Common myeloid progenitor, CD34-positive (primary cell): ENCODE results near the gene SMARCC1.
A peak's percentile ranks its signal among the peaks of the same experiment; 100 is the strongest.

Source experiments
- CTCF ChIA-PET: fragments of 350-600 bp; sonication (Branson Sonifier 250); formaldehyde crosslinking; loops from one replicate; lab custom pipeline; 2021; ENCODE audit warnings: antibody characterized with exemption; lab: Charles Lee
- POLR2A ChIA-PET: fragments of 350-600 bp; sonication (Branson Sonifier 250); formaldehyde crosslinking; loops from one replicate; lab custom pipeline; 2021; ENCODE audit warnings: antibody characterized with exemption; lab: Charles Lee
- DNase-seq, 3 donors: peaks; one replicate each; pipeline versions ENCODE4 v3.0.0 to v3.0.0-alpha.2; 2013
- H3K27ac ChIP-seq, 2 experiments: 1 replicate in 1 of 2; 2 replicates in 1 of 2; pipeline ENCODE4 v1.7.0; 2013; ENCODE audit warnings: inconsistent platforms in 2 of 2, low read length in 2 of 2, mild to moderate bottlenecking in 2 of 2, low read depth in 1 of 2, moderate library complexity in 1 of 2; ENCODE audit not compliant: severe bottlenecking in 2 of 2, insufficient read depth in 1 of 2, poor library complexity in 1 of 2
- H3K27me3 ChIP-seq, 5 experiments: replicated peaks in 2 of 5; 1 replicate in 3 of 5; 2 replicates in 2 of 5; pipeline versions ENCODE4 v1.6.1 to v1.7.0; 2013; ENCODE audit warnings: low read length in 4 of 5, mild to moderate bottlenecking in 2 of 5, moderate library complexity in 2 of 5, inconsistent platforms in 1 of 5; ENCODE audit not compliant: insufficient read depth in 5 of 5, control insufficient read depth in 4 of 5
- H3K36me3 ChIP-seq, 4 experiments: 1 replicate in 2 of 4; 2 replicates in 2 of 4; pipeline versions ENCODE4 v1.6.1 to v1.7.0; 2013; ENCODE audit warnings: low read length in 3 of 4, control low read depth in 1 of 4, mild to moderate bottlenecking in 1 of 4; ENCODE audit not compliant: control insufficient read depth in 4 of 4, insufficient read depth in 4 of 4
- H3K4me1 ChIP-seq, 4 experiments: 1 replicate in 3 of 4; 2 replicates in 1 of 4; pipeline versions ENCODE4 v1.6.1 to v1.7.1; 2013; ENCODE audit warnings: low read length in 3 of 4, mild to moderate bottlenecking in 3 of 4, control low read depth in 1 of 4, inconsistent platforms in 1 of 4, moderate library complexity in 1 of 4; ENCODE audit not compliant: control insufficient read depth in 4 of 4, insufficient read depth in 4 of 4; ENCODE audit errors: control extremely low read depth in 1 of 4
- H3K4me3 ChIP-seq, 7 experiments: 1 replicate in 4 of 7; 2 replicates in 3 of 7; pipeline versions ENCODE4 v1.5.1 to v1.7.0; 2013; ENCODE audit warnings: mild to moderate bottlenecking in 7 of 7, low read length in 6 of 7, moderate library complexity in 6 of 7, inconsistent platforms in 2 of 7, low read depth in 2 of 7, control low read depth in 1 of 7; ENCODE audit not compliant: insufficient read depth in 4 of 7, control insufficient read depth in 1 of 7; ENCODE audit errors: extremely low read depth in 1 of 7
- H3K9me3 ChIP-seq, 5 experiments: 1 replicate in 4 of 5; 2 replicates in 1 of 5; pipeline versions ENCODE4 v1.6.1 to v1.7.1; 2013; ENCODE audit warnings: low read length in 4 of 5, mild to moderate bottlenecking in 2 of 5, inconsistent platforms in 1 of 5, low read depth in 1 of 5, moderate library complexity in 1 of 5; ENCODE audit not compliant: control insufficient read depth in 4 of 5, insufficient read depth in 2 of 5; ENCODE audit errors: control extremely low read depth in 1 of 5
- WGBS: methylation state at CpG from one replicate; pipeline ENCODE4 v1.1.5; 2013; ENCODE audit not compliant: insufficient coverage; 5-methylcytosine and 5-hydroxymethylcytosine counted together

The SMARCC1 gene

DNA sequence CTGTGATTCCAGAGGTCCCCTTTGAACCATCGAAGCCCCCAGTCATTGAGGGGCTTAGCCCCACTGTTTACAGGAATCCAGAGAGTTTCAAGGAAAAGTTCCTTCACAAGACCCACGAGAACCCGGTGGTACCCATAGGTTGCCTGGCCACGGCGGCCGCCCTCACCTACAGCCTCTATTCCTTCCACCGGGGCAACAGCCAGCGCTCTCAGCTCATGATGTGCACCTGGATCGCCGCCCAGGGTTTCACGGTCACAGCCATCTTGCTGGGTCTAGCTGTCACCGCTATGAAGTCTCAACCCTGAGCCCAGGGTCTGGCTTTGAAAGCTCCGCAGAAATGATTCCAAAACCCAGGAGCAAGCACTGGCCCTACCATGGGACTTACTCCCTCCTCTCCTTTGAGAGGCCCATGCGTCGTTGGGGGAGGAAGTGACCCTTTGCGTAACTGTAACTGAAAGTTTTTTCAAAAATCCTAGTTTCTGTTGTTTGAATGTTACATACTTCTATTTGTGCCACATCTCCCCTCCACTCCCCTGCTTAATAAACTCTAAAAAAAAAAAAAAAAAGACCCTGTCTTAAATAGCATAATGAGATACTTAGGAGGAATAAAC is 118.0 kb downstream of the SMARCC1 start:
- Histone ChIP-seq H3K36me3 (peaks cover 15 to 58% (median 27%) of the 10 kb centered on the region in 4 experiments), H3K27me3 (no peaks in the 10 kb centered on the region), H3K9me3 (peaks cover 0 to 7% (median 2%) of the 10 kb centered on the region in 5 experiments), H3K27ac (no peak overlapping the region), H3K4me3 (no peak overlapping the region), H3K4me1 (no peaks in the 10 kb centered on the region)
- CTCF ChIA-PET, result interaction anchor here (1.1 to 1.3 kb wide), 2 partner anchors 45 to 143 kb away, joined by 3 read pairs; no protein-coding TSS in a partner anchor
- 96% methylated on average over 12 of the region's 16 CpGs for WGBS
- POLR2A ChIA-PET, result no interaction called here
- no peak for DNase-seq

DNA sequence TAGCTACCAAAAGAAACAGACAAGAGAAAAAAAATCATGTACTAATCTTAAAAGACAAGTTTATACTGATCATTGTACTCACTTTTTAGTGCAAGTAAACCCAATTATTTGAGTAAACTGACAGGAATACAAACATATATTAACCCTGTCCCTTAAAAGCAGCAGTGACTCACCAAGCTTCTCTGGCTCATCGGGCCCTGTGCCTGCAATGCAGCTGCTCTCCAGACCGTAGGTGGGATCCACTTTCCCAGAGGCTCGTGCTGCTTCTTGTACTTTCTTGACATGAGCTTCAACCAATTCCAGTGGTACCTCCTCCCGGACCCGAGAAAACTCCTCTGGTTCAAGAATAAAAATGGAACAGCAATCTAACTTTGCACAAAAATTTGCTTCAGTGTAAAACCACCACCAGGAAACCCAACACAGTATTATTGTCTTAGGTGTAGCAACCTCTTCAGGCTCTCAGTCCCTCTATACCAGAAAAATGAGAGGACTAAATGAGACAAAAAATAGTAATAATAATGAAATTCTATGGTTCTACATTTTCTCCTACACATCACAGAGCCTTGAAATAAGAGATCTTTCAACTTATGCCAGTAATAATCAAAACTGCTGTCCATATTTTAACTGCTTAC is 120.5 kb downstream of the SMARCC1 start:
- Histone ChIP-seq H3K27me3 (no peaks in the 10 kb centered on the region), H3K27ac (no peak overlapping the region), H3K9me3 (peaks cover 0 to 16% (median 6%) of the 10 kb centered on the region in 5 experiments), H3K4me1 (no peaks in the 10 kb centered on the region), H3K4me3 (no peak overlapping the region), H3K36me3 (peaks cover 24 to 68% (median 40%) of the 10 kb centered on the region in 4 experiments)
- ChIA-PET CTCF (interaction anchor here (0.6 to 1.2 kb wide), 3 partner anchors 14 to 43 kb away, joined by 3 to 5 read pairs (median 3); no protein-coding TSS in a partner anchor), POLR2A (interaction anchor here (0.6 to 1.2 kb wide), 3 partner anchors 54 to 1414 kb away, joined by 3 to 4 read pairs (median 4); no protein-coding TSS in a partner anchor)
- 98% methylated on average over 5 of the region's 5 CpGs for WGBS
- no peak for DNase-seq

DNA sequence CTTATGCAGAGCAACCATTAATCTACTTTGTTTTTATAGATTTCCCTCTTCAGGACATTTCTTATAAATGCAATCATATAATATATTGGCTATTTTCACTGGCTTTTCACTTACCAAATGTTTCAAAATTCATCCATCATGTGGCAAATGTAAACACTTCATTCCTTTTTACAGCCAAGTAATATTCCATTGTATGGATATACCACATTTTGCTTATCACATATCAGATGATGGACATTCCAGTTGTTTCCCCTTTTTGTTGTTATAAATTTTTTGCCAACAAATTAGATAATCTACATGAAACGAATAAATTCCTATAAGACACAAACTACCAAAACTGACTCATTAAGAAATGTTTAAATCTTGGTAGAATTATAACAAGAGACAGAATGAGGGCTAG is 123.2 kb downstream of the SMARCC1 start:
- no peak overlapping the region for H3K4me3 ChIP-seq
- ChIA-PET POLR2A (no interaction called here), CTCF (no interaction called here)
- H3K4me1 ChIP-seq, result no peaks in the 10 kb centered on the region
- no CpG with 5 or more reads among the region's 1 CpG for WGBS
- H3K9me3 ChIP-seq, result peaks cover 0 to 16% (median 6%) of the 10 kb centered on the region in 5 experiments
- H3K27ac ChIP-seq, result no peak overlapping the region
- DNase-seq, result peak in 1 of 3 donors; percentile 16
- peaks cover 19 to 70% (median 47%) of the 10 kb centered on the region in 4 experiments for H3K36me3 ChIP-seq
- no peaks in the 10 kb centered on the region for H3K27me3 ChIP-seq

DNA sequence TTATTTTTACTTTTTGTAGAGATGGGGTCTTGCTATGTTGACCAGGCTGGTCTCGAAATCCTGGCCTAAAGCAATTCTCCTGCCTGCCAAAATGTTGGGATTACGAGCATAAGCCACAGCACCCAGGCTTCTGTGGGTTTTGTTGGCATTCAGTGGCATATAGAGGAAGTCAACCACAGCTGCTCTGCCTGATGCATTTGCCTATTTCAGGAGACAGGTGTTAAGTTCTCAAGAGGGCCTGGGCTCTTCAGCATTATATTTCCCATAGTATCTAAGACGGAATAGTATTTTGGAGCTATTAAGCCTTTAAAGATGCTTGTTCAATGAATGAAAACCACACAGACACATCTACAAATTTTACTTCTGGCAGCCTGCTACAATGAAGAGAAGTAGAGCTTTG is 129.6 kb downstream of the SMARCC1 start:
- no peaks in the 10 kb centered on the region for H3K4me1 ChIP-seq
- ChIA-PET CTCF (interaction anchor here (0.9 to 1.6 kb wide), 3 partner anchors 10 to 172 kb away, joined by 3 to 5 read pairs (median 4); no protein-coding TSS in a partner anchor), POLR2A (no interaction called here)
- no peak overlapping the region for H3K4me3 ChIP-seq
- 100% methylated on average over 1 of the region's 3 CpGs for WGBS
- DNase-seq, result peak in 2 of 3 donors; percentile 11 to 28
- no peak overlapping the region for H3K27ac ChIP-seq
- H3K27me3 ChIP-seq, result no peaks in the 10 kb centered on the region
- peaks cover 0 to 1% (median 0%) of the 10 kb centered on the region in 5 experiments for H3K9me3 ChIP-seq
- H3K36me3 ChIP-seq, result peaks cover 10 to 61% (median 32%) of the 10 kb centered on the region in 4 experiments

DNA sequence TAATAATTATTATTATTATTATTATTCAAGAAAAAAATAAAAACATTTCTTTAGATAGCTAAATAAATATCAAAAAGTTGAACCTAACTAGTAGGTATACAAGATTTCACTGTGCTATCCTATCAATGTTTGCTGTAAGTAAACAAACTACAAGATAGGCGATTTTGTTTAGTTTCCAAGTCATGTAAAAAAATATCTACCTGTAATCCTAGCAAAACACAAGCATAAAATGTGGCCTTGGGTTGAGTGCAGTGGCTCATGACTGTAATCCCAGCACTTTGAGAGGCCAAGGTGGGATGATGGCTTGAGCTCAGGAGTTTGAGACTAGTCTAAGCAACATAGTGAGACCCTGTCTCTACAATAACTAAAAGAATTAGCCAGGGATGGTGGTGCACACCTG is 131.4 kb downstream of the SMARCC1 start:
- DNase-seq, result no peak
- 100% methylated on average over 1 of the region's 1 CpG for WGBS
- Histone ChIP-seq H3K27ac (no peak overlapping the region), H3K9me3 (no peaks in the 10 kb centered on the region), H3K36me3 (peaks cover 7 to 61% (median 30%) of the 10 kb centered on the region in 4 experiments), H3K27me3 (no peaks in the 10 kb centered on the region), H3K4me1 (no peaks in the 10 kb centered on the region), H3K4me3 (no peak overlapping the region)
- ChIA-PET POLR2A (no interaction called here), CTCF (no interaction called here)

DNA sequence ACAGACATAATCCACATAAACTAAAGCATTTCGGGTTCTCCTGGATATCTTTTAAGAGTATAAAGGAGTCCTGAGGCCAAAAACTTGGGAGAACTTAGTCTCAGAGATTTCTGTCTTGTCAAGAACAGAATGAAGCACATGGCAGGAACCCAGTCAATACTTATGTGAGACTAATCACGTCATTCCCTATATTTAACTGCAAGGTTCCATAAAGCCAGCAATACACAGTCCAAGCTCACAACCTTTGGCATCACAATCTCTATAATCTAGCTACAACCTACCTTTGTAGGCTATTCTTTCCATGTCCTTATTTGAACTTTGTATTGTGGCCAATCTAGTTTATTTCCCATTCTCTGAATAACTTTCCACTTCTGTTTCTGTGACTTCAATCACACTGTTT is 134.1 kb downstream of the SMARCC1 start:
- DNase-seq, result no peak
- H3K9me3 ChIP-seq, result no peaks in the 10 kb centered on the region
- CTCF ChIA-PET, result interaction anchor here (0.7 to 1.2 kb wide), 2 partner anchors 13 to 20 kb away, joined by 3 read pairs; no protein-coding TSS in a partner anchor
- H3K27ac ChIP-seq, result no peak overlapping the region
- H3K4me1 ChIP-seq, result no peaks in the 10 kb centered on the region
- no peaks in the 10 kb centered on the region for H3K27me3 ChIP-seq
- H3K36me3 ChIP-seq, result peaks cover 13 to 67% (median 29%) of the 10 kb centered on the region in 4 experiments
- POLR2A ChIA-PET, result no interaction called here
- no peak overlapping the region for H3K4me3 ChIP-seq
- WGBS, result no CpG with 5 or more reads among the region's 2 CpGs

DNA sequence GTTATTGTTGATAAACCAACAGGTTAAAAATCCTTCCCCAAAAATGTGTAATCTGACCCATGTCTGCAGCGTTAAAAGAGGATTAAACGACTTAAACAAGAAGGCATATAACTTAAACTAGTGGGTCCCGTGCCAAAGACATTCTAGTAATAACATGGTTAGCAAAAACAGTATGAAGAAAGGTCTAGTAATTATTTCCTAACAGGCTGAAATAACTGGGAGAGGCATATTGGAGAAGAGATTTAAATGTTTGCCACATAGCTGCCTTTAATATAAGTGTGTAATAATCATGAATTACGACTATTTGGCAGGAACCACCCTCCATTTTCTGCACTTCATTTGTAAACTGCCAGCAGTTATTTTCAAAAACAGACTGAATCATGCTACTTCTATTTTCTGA is 135.3 kb downstream of the SMARCC1 start:
- ChIA-PET POLR2A (no interaction called here), CTCF (no interaction called here)
- H3K9me3 ChIP-seq, result no peaks in the 10 kb centered on the region
- DNase-seq, result no peak
- H3K36me3 ChIP-seq, result peaks cover 11 to 66% (median 38%) of the 10 kb centered on the region in 4 experiments
- H3K27me3 ChIP-seq, result no peaks in the 10 kb centered on the region
- H3K27ac ChIP-seq, result no peak overlapping the region
- no peak overlapping the region for H3K4me3 ChIP-seq
- WGBS, result 100% methylated on average over 1 of the region's 4 CpGs
- H3K4me1 ChIP-seq, result no peaks in the 10 kb centered on the region
